Peyer's patch (tissue), 4 donors: ENCODE data around the gene PIKFYVE.

Experiments
- CTCF ChIP-seq, 6 experiments: fragments of 450-650 bp in 4 of 6; fragments of 200-600 bp in 2 of 6; sonication (generic) in 1 of 6; IDR thresholded peaks; one replicate each; pipeline ENCODE4 v1.5.1; 2017 to 2019; ENCODE audit warnings: antibody characterized with exemption in 6 of 6, mild to moderate bottlenecking in 3 of 6, moderate library complexity in 1 of 6
- POLR2A ChIP-seq, 2 donors: fragments of 450-650 bp; IDR thresholded peaks; one replicate each; pipeline ENCODE4 v1.5.1; 2017; ENCODE audit warnings: antibody characterized with exemption in 2 of 2, mild to moderate bottlenecking in 2 of 2, moderate library complexity in 2 of 2

GRCh38 chr2:208274748-208275147, 8.7 kb downstream of the PIKFYVE start:
- TF ChIP-seq POLR2A (IDR thresholded peaks at IDR 0.05): no peak
- no peak for TF ChIP-seq CTCF (IDR thresholded peaks at IDR 0.05)
